C4-2B (cell line): ENCODE data around the gene TPPP2.
A peak's percentile ranks its signal among the peaks of the same experiment; 100 is the strongest.
"Not testable (repeated sequence)": the region's sequence is repeated elsewhere in the genome, so short reads cannot be mapped to it uniquely, and the experiment has no call there.

Experiments
- H3K27ac ChIP-seq: fragments of 450-650 bp; 2 replicates; pipeline ENCODE4 v1.5.1; 2017
- ZFX ChIP-seq: fragments of 450-650 bp; IDR thresholded peaks from 2 replicates; pipeline ENCODE4 v1.6.1; 2017
- TF ChIP-seq, protein P1 (sequence below): fragments of 450-650 bp; conservative IDR thresholded peaks from 2 replicates; pipeline ENCODE4 v1.5.1; 2017; ENCODE audit warnings: mild to moderate bottlenecking

The TPPP2 gene

GRCh38 chr14:21029917-21030316 lies at the start of gene TPPP2:
Gene TPPP2, plus strand, starts transcription at chr14:21030217. Its CDS starts 365 bp downstream, at chr14:21030582.
- H3K27ac ChIP-seq, result no peak within 1 kb of the TSS
- TF ChIP-seq ZFX, result no peak
- TF ChIP-seq, protein P1, sequence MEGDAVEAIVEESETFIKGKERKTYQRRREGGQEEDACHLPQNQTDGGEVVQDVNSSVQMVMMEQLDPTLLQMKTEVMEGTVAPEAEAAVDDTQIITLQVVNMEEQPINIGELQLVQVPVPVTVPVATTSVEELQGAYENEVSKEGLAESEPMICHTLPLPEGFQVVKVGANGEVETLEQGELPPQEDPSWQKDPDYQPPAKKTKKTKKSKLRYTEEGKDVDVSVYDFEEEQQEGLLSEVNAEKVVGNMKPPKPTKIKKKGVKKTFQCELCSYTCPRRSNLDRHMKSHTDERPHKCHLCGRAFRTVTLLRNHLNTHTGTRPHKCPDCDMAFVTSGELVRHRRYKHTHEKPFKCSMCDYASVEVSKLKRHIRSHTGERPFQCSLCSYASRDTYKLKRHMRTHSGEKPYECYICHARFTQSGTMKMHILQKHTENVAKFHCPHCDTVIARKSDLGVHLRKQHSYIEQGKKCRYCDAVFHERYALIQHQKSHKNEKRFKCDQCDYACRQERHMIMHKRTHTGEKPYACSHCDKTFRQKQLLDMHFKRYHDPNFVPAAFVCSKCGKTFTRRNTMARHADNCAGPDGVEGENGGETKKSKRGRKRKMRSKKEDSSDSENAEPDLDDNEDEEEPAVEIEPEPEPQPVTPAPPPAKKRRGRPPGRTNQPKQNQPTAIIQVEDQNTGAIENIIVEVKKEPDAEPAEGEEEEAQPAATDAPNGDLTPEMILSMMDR, result no peak

DNA sequence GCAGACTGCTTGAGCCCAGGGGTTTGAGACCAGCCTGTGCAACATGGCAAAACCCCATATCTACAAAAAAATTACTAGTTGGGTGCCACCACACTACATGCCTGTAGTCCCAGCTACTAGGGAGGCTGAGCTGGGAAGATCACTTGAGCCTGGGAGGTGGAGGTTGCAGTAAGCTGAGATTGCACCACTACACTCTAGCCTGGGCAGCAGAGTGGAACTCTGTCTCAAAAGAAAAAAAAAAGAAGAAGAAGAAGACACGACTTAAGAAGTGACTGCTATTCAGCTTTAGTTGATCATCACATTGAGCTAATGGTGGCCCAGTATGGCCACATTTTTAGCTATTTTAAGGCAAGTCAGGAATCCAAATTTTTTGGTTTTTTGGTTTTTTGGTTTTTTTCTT lies 49.1 kb upstream of the TPPP2 start:
- H3K27ac ChIP-seq, result no peak overlapping the region
- TF ChIP-seq ZFX, result no peak
- TF ChIP-seq, protein P1, result no peak

GRCh38 chr14:20982646-20983369 lies 47.2 kb upstream of the TPPP2 start:
- no peak for TF ChIP-seq ZFX
- TF ChIP-seq, protein P1, result no peak
- H3K27ac ChIP-seq, result no peak overlapping the region

DNA sequence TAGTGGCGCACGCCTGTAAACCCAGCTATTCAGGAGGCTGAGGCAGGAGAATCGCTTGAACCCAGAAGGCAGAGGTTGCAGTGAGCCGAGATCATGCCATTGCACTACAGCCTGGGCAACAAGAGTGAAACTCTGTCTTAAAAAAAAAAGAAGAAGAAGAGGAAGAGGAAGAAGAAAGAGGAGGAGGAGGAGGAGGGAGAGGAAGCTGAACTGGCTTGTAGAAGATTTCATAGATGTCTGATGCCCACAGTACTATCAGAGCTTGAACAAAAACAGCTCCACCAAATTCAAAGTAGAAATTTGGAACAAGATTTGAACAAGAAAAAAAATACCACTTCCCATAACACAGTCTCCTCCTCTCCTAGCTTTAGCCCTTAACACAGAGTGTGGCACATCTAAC lies 44.4 kb upstream of the TPPP2 start:
- H3K27ac ChIP-seq, result not testable (repeated sequence)

- no peak overlapping the region for H3K27ac ChIP-seq
- TF ChIP-seq, protein P1, result no peak
- no peak for TF ChIP-seq ZFX
These were observed 43.2 kb upstream of the TPPP2 start for GRCh38 chr14:20986811-20987210.

GRCh38 chr14:20988717-20989470 lies 41.1 kb upstream of the TPPP2 start:
- H3K27ac ChIP-seq, result peak overlapping the region; percentile 70
- no peak for TF ChIP-seq ZFX
- TF ChIP-seq, protein P1, result no peak

GRCh38 chr14:20989471-20989786 lies 40.6 kb upstream of the TPPP2 start:
- H3K27ac ChIP-seq, result peak overlapping the region; percentile 70
- TF ChIP-seq ZFX, result no peak
- TF ChIP-seq, protein P1, result no peak
